Stomach smooth muscle (tissue), 2 donors: ENCODE results near the gene KDM5A.
"Not testable (repeated sequence)": the region's sequence is repeated elsewhere in the genome, so short reads cannot be mapped to it uniquely, and the experiment has no call there.

Experiments used
- H3K27ac ChIP-seq: one replicate; pipeline ENCODE4 v1.7.0; 2013; ENCODE audit warnings: mild to moderate bottlenecking, low read length, inconsistent platforms
- H3K27me3 ChIP-seq, 2 donors: one replicate each; pipeline ENCODE4 v1.7.0; 2013; ENCODE audit warnings: low read length in 2 of 2; ENCODE audit not compliant: insufficient read depth in 2 of 2, control insufficient read depth in 1 of 2
- H3K36me3 ChIP-seq, 2 donors: one replicate each; pipeline ENCODE4 v1.7.0; 2013; ENCODE audit warnings: low read length in 2 of 2; ENCODE audit not compliant: control insufficient read depth in 2 of 2, insufficient read depth in 2 of 2
- H3K4me1 ChIP-seq: one replicate; pipeline ENCODE4 v1.7.0; 2013; ENCODE audit warnings: low read length; ENCODE audit not compliant: control insufficient read depth, insufficient read depth
- H3K4me3 ChIP-seq, 2 donors: one replicate each; pipeline ENCODE4 v1.7.0; 2013; ENCODE audit warnings: low read length in 2 of 2
- H3K9ac ChIP-seq, 2 donors: one replicate each; pipeline ENCODE4 v1.7.0; 2013; ENCODE audit warnings: low read length in 2 of 2, mild to moderate bottlenecking in 1 of 2
- H3K9me3 ChIP-seq, 2 donors: one replicate each; pipeline ENCODE4 v1.7.0; 2013; ENCODE audit warnings: low read length in 2 of 2; ENCODE audit not compliant: control insufficient read depth in 2 of 2
- donor health status: healthy.
- donor health status: Pancreatic carcinoma.

Gene KDM5A

GRCh38 chr12:332581-333205 lies 56.4 kb downstream of the KDM5A start:
- H3K27ac ChIP-seq: no peak overlapping the region
- no peak overlapping the region for H3K4me3 ChIP-seq
- no peaks in the 10 kb centered on the region for H3K9me3 ChIP-seq
- no peak overlapping the region for H3K9ac ChIP-seq
- no peaks in the 10 kb centered on the region for H3K27me3 ChIP-seq
- H3K36me3 ChIP-seq: peaks cover 25 to 28% of the 10 kb centered on the region in 2 donors
- no peaks in the 10 kb centered on the region for H3K4me1 ChIP-seq

- no peak overlapping the region for H3K4me3 ChIP-seq
- no peaks in the 10 kb centered on the region for H3K4me1 ChIP-seq
- no peaks in the 10 kb centered on the region for H3K9me3 ChIP-seq
- H3K36me3 ChIP-seq: peaks cover 24 to 30% of the 10 kb centered on the region in 2 donors
- H3K9ac ChIP-seq: no peak overlapping the region
- no peak overlapping the region for H3K27ac ChIP-seq
- no peaks in the 10 kb centered on the region for H3K27me3 ChIP-seq
These were observed 57.8 kb downstream of the KDM5A start for GRCh38 chr12:331287-331686.

GRCh38 chr12:325906-326305 lies 63.2 kb downstream of the KDM5A start:
- H3K9ac ChIP-seq: no peak overlapping the region
- peaks cover 33% of the 10 kb centered on the region in 2 donors for H3K36me3 ChIP-seq
- no peaks in the 10 kb centered on the region for H3K9me3 ChIP-seq
- H3K27ac ChIP-seq: no peak overlapping the region
- no peaks in the 10 kb centered on the region for H3K4me1 ChIP-seq
- H3K4me3 ChIP-seq: no peak overlapping the region
- no peaks in the 10 kb centered on the region for H3K27me3 ChIP-seq

DNA sequence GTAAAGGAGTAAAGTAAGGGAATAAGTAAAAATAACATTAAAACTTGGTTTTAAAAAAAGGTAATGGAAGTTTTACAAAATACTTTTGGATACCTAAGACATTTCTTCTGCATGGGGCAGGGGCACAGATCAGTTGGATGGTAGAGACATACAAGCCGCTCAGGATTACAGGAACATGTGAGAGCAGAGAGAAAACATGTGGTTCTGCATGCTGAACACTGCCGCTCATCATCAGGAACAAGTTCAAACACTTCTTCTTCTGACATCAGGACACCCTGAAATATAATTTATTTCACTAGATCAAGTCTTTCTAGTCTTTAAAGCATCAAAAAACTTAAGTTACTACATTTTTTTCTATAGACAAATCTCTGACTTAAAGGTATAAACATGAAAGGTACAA lies 65.6 kb downstream of the KDM5A start:
- H3K4me3 ChIP-seq: no peak overlapping the region
- no peaks in the 10 kb centered on the region for H3K4me1 ChIP-seq
- no peak overlapping the region for H3K9ac ChIP-seq
- H3K27me3 ChIP-seq: no peaks in the 10 kb centered on the region
- H3K36me3 ChIP-seq: peaks cover 47 to 50% of the 10 kb centered on the region in 2 donors
- H3K9me3 ChIP-seq: no peaks in the 10 kb centered on the region
- no peak overlapping the region for H3K27ac ChIP-seq

- Histone ChIP-seq H3K4me1 (no peaks in the 10 kb centered on the region), H3K9ac (no peak overlapping the region), H3K27ac (no peak overlapping the region), H3K36me3 (peaks cover 56 to 59% of the 10 kb centered on the region in 2 donors), H3K4me3 (no peak overlapping the region), H3K27me3 (no peaks in the 10 kb centered on the region), H3K9me3 (no peaks in the 10 kb centered on the region)
These were observed 67.4 kb downstream of the KDM5A start for GRCh38 chr12:321606-322326.

DNA sequence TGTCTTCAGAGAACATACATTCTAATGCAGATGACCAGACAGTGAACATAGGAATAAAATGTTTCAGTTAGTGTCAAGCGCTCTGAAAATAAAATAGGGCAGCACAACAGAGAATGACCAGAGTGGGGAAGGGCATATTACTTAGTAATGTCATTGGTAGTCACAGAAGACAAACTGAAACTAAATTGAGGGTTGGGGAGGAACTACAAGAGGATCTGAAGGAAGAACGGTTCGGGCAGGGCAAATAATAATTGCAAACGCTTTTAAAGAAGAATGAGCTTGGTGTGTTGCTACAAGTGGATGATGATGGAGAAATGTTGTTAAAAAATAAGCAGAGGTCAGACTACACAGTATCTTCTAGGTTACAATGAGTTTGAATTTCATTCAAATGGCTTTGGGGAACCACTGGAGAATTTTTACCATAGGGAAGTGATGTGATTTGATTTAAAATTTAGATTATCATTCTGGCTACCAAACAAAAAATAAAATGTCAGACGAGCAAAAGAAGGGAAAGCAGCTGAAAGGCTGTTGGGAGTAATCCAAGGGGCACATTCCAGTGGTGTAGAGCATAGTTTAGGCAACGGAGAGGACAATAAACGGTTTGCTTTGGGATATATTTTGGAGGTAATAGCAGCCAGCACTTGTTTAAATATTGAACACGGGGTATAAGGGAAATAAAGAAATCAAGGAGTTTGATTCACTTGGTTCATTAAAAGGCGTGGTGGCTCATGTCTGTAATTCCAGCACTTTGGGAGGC lies 70.2 kb downstream of the KDM5A start:
- peaks cover 58 to 64% of the 10 kb centered on the region in 2 donors for H3K36me3 ChIP-seq
- no peaks in the 10 kb centered on the region for H3K27me3 ChIP-seq
- H3K9ac ChIP-seq: no peak overlapping the region
- no peaks in the 10 kb centered on the region for H3K4me1 ChIP-seq
- no peak overlapping the region for H3K27ac ChIP-seq
- H3K4me3 ChIP-seq: no peak overlapping the region
- H3K9me3 ChIP-seq: no peaks in the 10 kb centered on the region

- Histone ChIP-seq H3K4me3 (no peak overlapping the region), H3K4me1 (no peaks in the 10 kb centered on the region), H3K27ac (no peak overlapping the region), H3K9me3 (no peaks in the 10 kb centered on the region), H3K9ac (no peak overlapping the region), H3K27me3 (no peaks in the 10 kb centered on the region), H3K36me3 (peaks cover 28 to 49% of the 10 kb centered on the region in 2 donors)
These were observed 80.6 kb downstream of the KDM5A start for GRCh38 chr12:308511-308910.

DNA sequence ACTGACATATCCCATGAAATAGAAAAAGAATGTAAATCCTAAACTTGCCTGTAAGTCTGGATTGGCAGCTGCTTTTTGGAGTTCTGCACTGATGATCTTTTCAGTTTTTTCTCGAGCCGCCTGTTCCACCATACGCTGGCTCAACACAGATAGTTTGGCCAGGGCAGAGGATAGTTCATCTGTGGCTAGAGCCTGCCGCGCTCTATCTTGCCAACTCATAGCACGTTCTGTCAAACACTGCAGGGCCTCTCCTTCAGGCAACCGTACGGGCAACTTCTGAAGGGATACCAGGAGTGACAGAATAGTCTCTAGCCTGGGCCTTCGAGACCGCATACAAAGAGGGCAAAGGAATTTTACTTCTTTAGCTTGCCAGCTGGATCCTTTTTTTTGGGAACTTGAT lies 81.7 kb downstream of the KDM5A start:
- peaks cover 30 to 54% of the 10 kb centered on the region in 2 donors for H3K36me3 ChIP-seq
- no peak overlapping the region for H3K27ac ChIP-seq
- no peaks in the 10 kb centered on the region for H3K9me3 ChIP-seq
- no peak overlapping the region for H3K4me3 ChIP-seq
- H3K9ac ChIP-seq: no peak overlapping the region
- H3K27me3 ChIP-seq: no peaks in the 10 kb centered on the region
- no peaks in the 10 kb centered on the region for H3K4me1 ChIP-seq

GRCh38 chr12:304805-305204 lies 84.3 kb downstream of the KDM5A start:
- Histone ChIP-seq H3K36me3 (peaks cover 18 to 44% of the 10 kb centered on the region in 2 donors), H3K9me3 (no peaks in the 10 kb centered on the region), H3K4me1 (no peaks in the 10 kb centered on the region), H3K9ac (no peak overlapping the region), H3K4me3 (no peak overlapping the region), H3K27ac (no peak overlapping the region), H3K27me3 (no peaks in the 10 kb centered on the region)

DNA sequence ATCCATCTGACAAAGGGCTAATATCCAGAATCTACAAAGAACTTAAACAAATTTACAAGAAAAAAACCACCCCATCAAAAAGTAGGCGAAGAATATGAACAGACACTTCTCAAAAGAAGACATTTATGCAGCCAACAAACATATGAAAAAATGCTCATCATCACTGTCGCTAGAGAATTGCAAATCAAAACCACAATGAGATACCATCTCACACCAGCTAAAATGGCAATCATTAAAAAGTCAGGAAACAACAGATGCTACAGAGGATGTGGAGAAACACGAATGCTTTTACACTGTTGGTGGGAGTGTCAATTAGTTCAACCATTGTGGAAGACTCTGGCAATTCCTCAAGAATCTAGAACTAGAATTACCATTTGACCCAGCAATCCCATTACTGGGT lies 86.4 kb downstream of the KDM5A start:
- H3K36me3 ChIP-seq: peaks cover 16 to 27% of the 10 kb centered on the region in 2 donors
- H3K9ac ChIP-seq, H3K4me1 ChIP-seq: not testable (repeated sequence)

More for the DNA sequence above, 86.4 kb downstream of the KDM5A start:
- H3K4me3 ChIP-seq, H3K27ac ChIP-seq, H3K27me3 ChIP-seq, H3K9me3 ChIP-seq: not testable (repeated sequence)
